Right atrium auricular region (tissue), 2 donors: Measurements from ENCODE around the gene GPRC5B. TPM values are rescaled to one million over a fixed set of nuclear protein-coding genes. Genes with fewer than 3 reads are reported as not detected.

Experiments used
- DNase-seq: peaks from one replicate; pipeline ENCODE4 v3.0.0-alpha.2; 2019; ENCODE audit warnings: low spot score
- H3K27ac ChIP-seq, 2 donors: fragments of 200-600 bp; sonication (generic); 1 replicate in 1 of 2; 2 replicates in 1 of 2; pipeline ENCODE4 v1.5.1; 2016 to 2019
- H3K27me3 ChIP-seq, 2 donors: fragments of 200-600 bp; sonication (generic); one replicate each; pipeline versions ENCODE4 v1.5.1 to v1.6.0; 2017 to 2019
- H3K36me3 ChIP-seq: fragments of 200-600 bp; sonication (generic); one replicate; pipeline ENCODE4 v1.5.1; 2016
- H3K4me1 ChIP-seq, 2 donors: fragments of 200-600 bp; sonication (generic); one replicate each; pipeline versions ENCODE4 v1.5.1 to v1.6.0; 2017 to 2019
- H3K4me3 ChIP-seq, 2 donors: fragments of 200-600 bp; sonication (generic); 1 replicate in 1 of 2; 2 replicates in 1 of 2; pipeline ENCODE4 v1.5.1; 2017 to 2019; ENCODE audit warnings: mild to moderate bottlenecking in 1 of 2, moderate library complexity in 1 of 2
- H3K9me3 ChIP-seq, 2 donors: fragments of 200-600 bp; sonication (generic); one replicate each; pipeline ENCODE4 v1.5.1; 2019
- CTCF ChIP-seq, 2 donors: fragments of 200-600 bp; sonication (generic); IDR thresholded peaks; one replicate each; pipeline ENCODE4 v1.5.1; 2019; ENCODE audit warnings: antibody characterized with exemption in 2 of 2
- total RNA-seq, 2 donors: library from RNA; depleted of rRNA; stranded (reverse); fragments of >200 nt; gene quantifications; one replicate each; pipeline ENCODE4 v1.1.0, GENCODE V29; 2016

GPRC5B gene
- total RNA-seq, 2 donors from 2014 or later, result 39.4 to 40.0 TPM

GRCh38 chr16:19842426-19843157 is 42.1 kb downstream of the GPRC5B start:
- TF ChIP-seq CTCF (IDR thresholded peaks at IDR 0.05), result no peak
- DNase-seq, result no peak
- Histone ChIP-seq H3K4me3 (no peak overlapping the region), H3K27ac (peak overlapping the region; percentile 73 to 90), H3K9me3 (no peaks in the 10 kb centered on the region), H3K27me3 (no peaks in the 10 kb centered on the region), H3K4me1 (peaks cover 0 to 17% of the 10 kb centered on the region in 2 donors), H3K36me3 (no peaks in the 10 kb centered on the region)

GRCh38 chr16:19841184-19841583 is 43.5 kb downstream of the GPRC5B start:
- Histone ChIP-seq H3K36me3 (no peaks in the 10 kb centered on the region), H3K4me1 (peaks cover 0 to 23% of the 10 kb centered on the region in 2 donors), H3K27ac (peak overlapping the region; percentile 73 to 90), H3K4me3 (no peak overlapping the region), H3K27me3 (no peaks in the 10 kb centered on the region), H3K9me3 (no peaks in the 10 kb centered on the region)
- DNase-seq, result no peak
- no peak for TF ChIP-seq CTCF (IDR thresholded peaks at IDR 0.05)

- peaks cover 0 to 24% of the 10 kb centered on the region in 2 donors for H3K4me1 ChIP-seq
- H3K36me3 ChIP-seq, result no peaks in the 10 kb centered on the region
- H3K4me3 ChIP-seq, result no peak overlapping the region
- no peak for DNase-seq
- no peaks in the 10 kb centered on the region for H3K9me3 ChIP-seq
- H3K27me3 ChIP-seq, result no peaks in the 10 kb centered on the region
- peak overlapping the region; percentile 73 to 90 for H3K27ac ChIP-seq
- no peak for TF ChIP-seq CTCF (IDR thresholded peaks at IDR 0.05)
Measured at GRCh38 chr16:19840524-19841110, 44.0 kb downstream of the GPRC5B start.

- H3K9me3 ChIP-seq, result no peaks in the 10 kb centered on the region
- peak overlapping the region; percentile 51 to 70 for H3K27ac ChIP-seq
Measured at GRCh38 chr16:19837984-19838707, 46.5 kb downstream of the GPRC5B start.

More at GRCh38 chr16:19837984-19838707, 46.5 kb downstream of the GPRC5B start:
- DNase-seq, result no peak
- TF ChIP-seq CTCF (IDR thresholded peaks at IDR 0.05), result no peak
- H3K27me3 ChIP-seq, result no peaks in the 10 kb centered on the region
- peaks cover 0 to 24% of the 10 kb centered on the region in 2 donors for H3K4me1 ChIP-seq
- no peaks in the 10 kb centered on the region for H3K36me3 ChIP-seq
- no peak overlapping the region for H3K4me3 ChIP-seq
